Stomach (tissue), 9 donors: ENCODE results near the gene THSD4. TPM values are rescaled to one million over a fixed set of nuclear protein-coding genes. Genes with fewer than 3 reads are reported as not detected.
A peak's percentile ranks its signal among the peaks of the same experiment; 100 is the strongest.

Experiments
- DNase-seq, 2 donors: peaks; one replicate each; pipeline versions ENCODE4 v3.0.0 to v3.0.0-alpha.2; 2013 to 2019
- H3K27ac ChIP-seq, 5 donors: fragments of 200-600 bp in 4 of 5; sonication (generic) in 4 of 5; one replicate each; pipeline ENCODE4 v1.5.1; 2013 to 2019; ENCODE audit warnings: mild to moderate bottlenecking in 1 of 5, moderate library complexity in 1 of 5
- H3K27me3 ChIP-seq, 3 donors: fragments of 200-600 bp; sonication (generic); one replicate each; pipeline ENCODE4 v1.5.1; 2017 to 2019; ENCODE audit warnings: mixed run types in 1 of 3
- H3K36me3 ChIP-seq, 4 donors: fragments of 200-600 bp; sonication (generic); 1 replicate in 3 of 4; 2 replicates in 1 of 4; pipeline ENCODE4 v1.5.1; 2016 to 2019
- H3K4me1 ChIP-seq, 4 donors: fragments of 200-600 bp; sonication (generic); one replicate each; pipeline ENCODE4 v1.5.1; 2016 to 2019
- H3K4me3 ChIP-seq, 4 donors: fragments of 200-600 bp; sonication (generic) in 3 of 4; one replicate each; pipeline ENCODE4 v1.5.1; 2016 to 2019; ENCODE audit warnings: mild to moderate bottlenecking in 1 of 4
- H3K9me3 ChIP-seq, 4 donors: fragments of 200-600 bp; sonication (generic); one replicate each; pipeline ENCODE4 v1.5.1; 2016 to 2019
- EP300 ChIP-seq: sonication (generic); formaldehyde crosslinking; IDR thresholded peaks from one replicate; pipeline ENCODE4 v1.6.1; 2017; ENCODE audit warnings: antibody characterized with exemption
- POLR2A ChIP-seq, 4 donors: fragments of 450-650 bp; IDR thresholded peaks; one replicate each; pipeline ENCODE4 v1.6.1; 2016; ENCODE audit warnings: antibody characterized with exemption in 4 of 4, control low read depth in 2 of 4, mild to moderate bottlenecking in 1 of 4, moderate library complexity in 1 of 4
- POLR2AphosphoS5 ChIP-seq, 3 donors: sonication (generic); formaldehyde crosslinking; IDR thresholded peaks; one replicate each; pipeline ENCODE4 v1.6.1; 2016; ENCODE audit warnings: antibody characterized with exemption in 3 of 3
- WGBS, 5 donors: extraction: QIAGEN DNeasy Blood & Tissue Kit in 3 of 5; methylation state at CpG; one replicate each; pipeline versions ENCODE4 v1.1.5 to v1.1.7; 2013 to 2018; 5-methylcytosine and 5-hydroxymethylcytosine counted together
- intact Hi-C: fragments of 100-400 bp; cut with DNase I; formaldehyde crosslinking; loops from one replicate; pipeline ENCODE4 v1.15.1; 2023; ENCODE audit warnings: low total_unique reads
- polyA plus RNA-seq, 3 donors: library from polyadenylated mRNA; stranded (reverse); fragments of 200-250 nt; gene quantifications; one replicate each; pipeline ENCODE4 v1.2.3, GENCODE V29; 2013
- total RNA-seq, 5 donors: library from RNA; depleted of rRNA; stranded (reverse); fragments of >200 nt; gene quantifications; one replicate each; pipeline versions ENCODE4 v1.1.0 to v1.2.3, GENCODE V29; 2014 to 2016
- TF ChIP-seq, protein P1 (sequence below), 7 experiments: fragments of 450-650 bp in 4 of 7; fragments of 200-600 bp in 3 of 7; sonication (generic) in 3 of 7; IDR thresholded peaks; one replicate each; pipeline ENCODE4 v1.5.1; 2016 to 2019; ENCODE audit warnings: antibody characterized with exemption in 7 of 7, control low read depth in 2 of 7, mild to moderate bottlenecking in 1 of 7
- donor health status: healthy with polysubstance abuse.
- donor health status: Bipolar disorder and iron deficiency.
- donor health status: healthy.

THSD4 gene
- total and polyA plus RNA-seq, 8 donors = 1.8 to 79.4 (median 22.0) TPM

DNA sequence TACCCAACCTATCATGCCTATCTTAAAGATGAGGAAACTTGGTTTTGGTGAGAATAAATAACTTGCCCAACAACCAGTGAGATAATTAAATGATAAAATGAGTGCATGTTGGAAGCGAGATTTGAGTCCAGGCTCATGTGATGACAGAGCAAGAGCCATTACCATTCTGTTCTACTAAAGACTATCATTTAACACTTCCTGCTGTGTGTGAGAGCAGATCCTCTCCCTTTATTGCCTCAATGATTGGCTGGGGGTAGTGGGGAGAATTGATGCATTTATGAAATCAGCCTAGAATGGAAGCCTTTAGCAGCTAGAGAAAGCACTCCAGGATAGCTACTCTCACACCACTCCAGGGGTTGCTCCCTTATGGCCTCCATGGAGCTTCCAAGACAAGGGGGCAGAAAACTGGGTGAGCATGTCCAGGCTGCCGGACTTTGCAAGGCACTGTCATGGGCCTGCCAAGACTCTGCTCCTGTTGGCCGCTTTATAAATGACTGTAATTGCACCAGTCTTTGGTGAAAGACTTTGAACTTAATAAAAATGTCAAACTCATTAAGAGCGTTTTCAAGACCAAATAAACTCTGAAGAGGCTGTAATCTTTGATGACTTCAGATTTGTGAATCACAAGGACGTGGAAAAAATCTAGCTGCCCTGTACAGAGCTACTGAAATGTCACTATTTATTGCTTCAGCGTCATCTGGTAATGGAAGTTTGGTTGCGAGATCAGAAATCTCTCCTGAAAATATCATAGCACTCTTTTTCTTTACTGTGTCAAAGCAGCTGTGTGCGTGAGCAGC, 486.0 kb downstream of the THSD4 start:
- H3K4me3 ChIP-seq = no peak overlapping the region
- WGBS, 5 donors = 27 to 55% (median 40%) methylated on average over 8 of the region's 8 CpGs

DNA sequence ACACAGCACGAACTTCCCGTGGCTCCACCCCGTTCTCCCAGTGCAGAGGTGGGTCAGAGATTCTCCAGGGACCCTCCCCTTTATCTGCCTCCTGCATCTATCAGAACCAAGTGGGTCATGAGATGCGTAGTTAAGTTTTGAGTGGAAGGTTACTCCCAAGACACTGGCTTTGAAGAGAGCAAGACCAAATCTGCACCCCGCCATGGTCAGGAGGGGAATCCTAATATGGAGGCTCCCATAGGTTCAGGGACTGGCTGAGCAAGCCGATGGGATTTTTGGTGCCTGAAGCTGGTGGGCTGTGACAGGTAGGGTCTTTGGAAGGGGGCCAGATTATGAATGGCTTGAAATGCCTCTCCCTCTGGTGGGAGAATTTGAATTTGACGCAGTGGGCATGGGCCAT, 488.1 kb downstream of the THSD4 start:
- Histone ChIP-seq H3K4me3 (no peak overlapping the region), H3K27ac (no peak overlapping the region), H3K9me3 (peaks cover 0 to 7% (median 0%) of the 10 kb centered on the region in 4 donors), H3K4me1 (peaks cover 9 to 38% (median 32%) of the 10 kb centered on the region in 4 donors), H3K36me3 (no peaks in the 10 kb centered on the region), H3K27me3 (no peaks in the 10 kb centered on the region)
- TF ChIP-seq POLR2A (IDR thresholded peaks at IDR 0.05) (no peak), EP300 (no peak), POLR2AphosphoS5 (IDR thresholded peaks at IDR 0.05) (no peak)
- TF ChIP-seq, protein P1, sequence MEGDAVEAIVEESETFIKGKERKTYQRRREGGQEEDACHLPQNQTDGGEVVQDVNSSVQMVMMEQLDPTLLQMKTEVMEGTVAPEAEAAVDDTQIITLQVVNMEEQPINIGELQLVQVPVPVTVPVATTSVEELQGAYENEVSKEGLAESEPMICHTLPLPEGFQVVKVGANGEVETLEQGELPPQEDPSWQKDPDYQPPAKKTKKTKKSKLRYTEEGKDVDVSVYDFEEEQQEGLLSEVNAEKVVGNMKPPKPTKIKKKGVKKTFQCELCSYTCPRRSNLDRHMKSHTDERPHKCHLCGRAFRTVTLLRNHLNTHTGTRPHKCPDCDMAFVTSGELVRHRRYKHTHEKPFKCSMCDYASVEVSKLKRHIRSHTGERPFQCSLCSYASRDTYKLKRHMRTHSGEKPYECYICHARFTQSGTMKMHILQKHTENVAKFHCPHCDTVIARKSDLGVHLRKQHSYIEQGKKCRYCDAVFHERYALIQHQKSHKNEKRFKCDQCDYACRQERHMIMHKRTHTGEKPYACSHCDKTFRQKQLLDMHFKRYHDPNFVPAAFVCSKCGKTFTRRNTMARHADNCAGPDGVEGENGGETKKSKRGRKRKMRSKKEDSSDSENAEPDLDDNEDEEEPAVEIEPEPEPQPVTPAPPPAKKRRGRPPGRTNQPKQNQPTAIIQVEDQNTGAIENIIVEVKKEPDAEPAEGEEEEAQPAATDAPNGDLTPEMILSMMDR (IDR thresholded peaks at IDR 0.05) = no peak
- DNase-seq = no peak
- intact Hi-C loops = no loop called here
- 49 to 68% (median 56%) methylated on average over 7 of the region's 7 CpGs for WGBS, 5 donors

More for the DNA sequence above, 486.0 kb downstream of the THSD4 start:
- Histone ChIP-seq H3K27ac (peak overlapping the region; percentile 60 to 80 (median 73)), H3K36me3 (no peaks in the 10 kb centered on the region), H3K4me1 (peaks cover 29 to 58% (median 44%) of the 10 kb centered on the region in 4 donors), H3K27me3 (no peaks in the 10 kb centered on the region), H3K9me3 (peaks cover 0 to 7% (median 0%) of the 10 kb centered on the region in 4 donors)
- peak; percentile 38 to 40 for DNase-seq
- TF ChIP-seq POLR2AphosphoS5 (IDR thresholded peaks at IDR 0.05) (peak in 1 of 3 donors; percentile 2), EP300 (no peak)
- intact Hi-C loops = no loop called here

DNA sequence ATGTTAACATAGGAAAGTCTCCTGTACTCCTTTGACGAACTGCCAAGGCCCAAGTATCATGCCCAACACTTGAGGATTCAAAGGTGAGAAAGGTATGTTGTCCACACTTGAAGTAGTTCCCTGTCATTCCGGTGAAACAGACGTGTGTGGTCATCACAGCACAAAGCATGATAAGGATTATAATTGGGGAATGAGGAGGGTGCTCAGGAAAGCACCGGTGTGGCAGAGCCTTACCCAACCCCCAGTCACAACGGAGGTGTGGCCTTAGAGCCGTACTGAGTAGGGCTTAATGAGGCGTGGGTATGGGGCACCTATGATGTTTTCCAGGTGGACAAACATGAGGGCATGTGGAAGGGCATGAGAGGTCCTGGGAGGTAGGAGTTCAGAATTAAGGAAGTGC, 492.1 kb downstream of the THSD4 start:
- 80 to 85% (median 83%) methylated on average over 7 of the region's 7 CpGs for WGBS, 5 donors
- TF ChIP-seq POLR2A (IDR thresholded peaks at IDR 0.05) (no peak), EP300 (no peak), POLR2AphosphoS5 (IDR thresholded peaks at IDR 0.05) (no peak)
- TF ChIP-seq, protein P1 (IDR thresholded peaks at IDR 0.05) = no peak
- H3K27me3 ChIP-seq = no peaks in the 10 kb centered on the region
- no peak for DNase-seq
- no peak overlapping the region for H3K27ac ChIP-seq
- H3K9me3 ChIP-seq = peaks cover 0 to 7% (median 0%) of the 10 kb centered on the region in 4 donors
- no peak overlapping the region for H3K4me3 ChIP-seq
- intact Hi-C loops = no loop called here
- H3K4me1 ChIP-seq = peaks cover 13 to 33% (median 20%) of the 10 kb centered on the region in 4 donors
- H3K36me3 ChIP-seq = no peaks in the 10 kb centered on the region

DNA sequence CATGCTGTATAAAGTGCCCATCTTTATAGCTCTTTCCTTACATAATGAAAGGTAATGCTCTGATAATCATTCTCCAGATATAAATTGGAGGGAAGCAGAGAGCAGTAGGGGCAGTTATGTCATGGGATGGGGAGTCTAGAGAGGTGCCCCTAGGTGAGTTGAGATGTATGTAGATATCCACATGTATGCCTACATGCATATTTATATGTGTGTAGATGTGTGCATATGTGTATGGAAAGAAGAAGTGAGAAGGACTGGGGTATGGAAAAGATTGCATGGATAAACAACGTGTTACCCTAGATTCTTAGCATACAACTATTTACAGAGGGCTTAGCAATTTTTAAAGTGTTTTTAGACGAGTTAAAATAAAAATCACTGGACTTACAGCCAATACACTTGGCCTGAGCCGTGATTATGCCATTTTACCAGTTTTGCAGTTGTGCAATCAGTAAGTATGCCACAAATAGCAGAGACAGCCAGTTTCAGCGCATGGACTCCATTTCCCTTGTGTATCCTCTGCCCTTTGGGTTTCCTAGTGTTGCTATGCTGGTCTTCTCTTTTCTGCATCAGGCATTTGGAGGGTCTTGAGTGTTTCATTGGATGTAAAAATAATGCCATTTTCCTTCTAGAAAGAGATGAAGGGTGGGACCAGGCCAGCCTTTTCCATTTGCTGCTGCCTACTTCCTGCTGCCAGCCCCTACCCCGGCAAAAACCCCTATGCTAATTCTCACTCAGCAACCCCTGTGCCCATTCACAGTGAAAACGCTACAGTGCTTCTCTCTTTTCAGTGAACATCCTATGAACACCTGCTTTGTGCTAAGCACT, 495.7 kb downstream of the THSD4 start:
- Histone ChIP-seq H3K27ac (peak overlapping the region; percentile 7 to 73 (median 45)), H3K27me3 (no peaks in the 10 kb centered on the region), H3K9me3 (no peaks in the 10 kb centered on the region), H3K36me3 (no peaks in the 10 kb centered on the region), H3K4me1 (peaks cover 16 to 37% (median 21%) of the 10 kb centered on the region in 4 donors), H3K4me3 (no peak overlapping the region)
- no peak for DNase-seq
- TF ChIP-seq POLR2A (IDR thresholded peaks at IDR 0.05) = no peak
- TF ChIP-seq, protein P1 (IDR thresholded peaks at IDR 0.05) = no peak
- WGBS, 5 donors = 66 to 73% (median 70%) methylated on average over 6 of the region's 6 CpGs
- intact Hi-C loops = no loop called here
